Ramos (cell line): ENCODE measurements around the gene STRN4.

Experiments
- in situ Hi-C: fragments of 300-500 bp; cut with MboI; formaldehyde crosslinking; loops from one replicate; pipeline ENCODE4 v1.14.3; 2022; ENCODE audit warnings: low sequenced_read_pairs; ENCODE audit not compliant: unreplicated experiment

Gene STRN4

DNA sequence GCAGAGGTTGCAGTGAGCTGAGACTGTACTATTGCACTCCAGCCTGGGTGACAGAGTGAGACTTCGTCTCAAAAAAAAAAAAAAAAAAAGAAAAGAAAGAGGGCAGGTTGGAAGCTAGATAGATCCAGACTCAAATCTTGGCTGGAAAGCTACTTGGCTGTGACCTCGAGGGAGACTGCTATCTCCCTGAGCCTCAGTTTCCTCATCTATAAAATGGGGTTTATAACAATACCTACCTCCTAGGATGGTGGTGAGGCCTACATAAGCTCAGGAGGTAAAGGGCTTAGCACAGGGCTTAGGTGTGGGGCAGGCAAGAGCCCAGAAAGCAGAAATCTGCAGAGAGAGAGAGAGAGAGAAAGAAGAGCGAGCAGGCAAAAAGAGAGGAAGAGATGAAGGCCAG, 61.1 kb downstream of the STRN4 start:
- in situ Hi-C loops = no loop called here

DNA sequence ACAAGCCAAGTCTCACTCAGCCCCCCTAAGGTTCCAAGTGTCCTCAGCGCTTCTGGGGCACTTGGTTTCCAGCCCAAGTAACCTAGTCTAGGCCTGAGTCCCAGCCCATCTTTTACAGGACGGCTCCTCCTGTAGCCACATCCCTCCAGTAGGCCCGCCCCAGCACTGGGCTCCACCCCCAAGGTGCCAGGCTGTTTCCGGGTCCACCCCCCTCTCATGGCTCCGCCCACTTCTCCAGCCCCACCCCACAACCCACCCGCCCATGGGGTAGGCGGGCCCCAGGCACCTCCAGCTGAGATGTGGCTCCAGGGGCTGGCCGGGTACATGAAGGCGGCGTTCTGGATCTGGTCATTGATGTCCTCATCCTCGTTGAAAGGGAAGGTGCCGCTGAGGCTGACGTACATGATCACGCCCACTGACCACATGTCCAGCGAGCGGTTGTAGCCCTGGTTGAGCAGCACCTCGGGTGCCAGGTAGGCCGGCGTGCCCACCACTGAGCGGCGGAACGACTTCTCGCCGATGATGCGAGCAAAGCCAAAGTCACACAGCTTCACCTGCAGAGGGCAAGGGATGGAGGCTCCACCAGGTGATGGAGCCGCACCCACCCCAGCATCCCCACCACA, 68.0 kb downstream of the STRN4 start:
- in situ Hi-C loops = no loop called here

DNA sequence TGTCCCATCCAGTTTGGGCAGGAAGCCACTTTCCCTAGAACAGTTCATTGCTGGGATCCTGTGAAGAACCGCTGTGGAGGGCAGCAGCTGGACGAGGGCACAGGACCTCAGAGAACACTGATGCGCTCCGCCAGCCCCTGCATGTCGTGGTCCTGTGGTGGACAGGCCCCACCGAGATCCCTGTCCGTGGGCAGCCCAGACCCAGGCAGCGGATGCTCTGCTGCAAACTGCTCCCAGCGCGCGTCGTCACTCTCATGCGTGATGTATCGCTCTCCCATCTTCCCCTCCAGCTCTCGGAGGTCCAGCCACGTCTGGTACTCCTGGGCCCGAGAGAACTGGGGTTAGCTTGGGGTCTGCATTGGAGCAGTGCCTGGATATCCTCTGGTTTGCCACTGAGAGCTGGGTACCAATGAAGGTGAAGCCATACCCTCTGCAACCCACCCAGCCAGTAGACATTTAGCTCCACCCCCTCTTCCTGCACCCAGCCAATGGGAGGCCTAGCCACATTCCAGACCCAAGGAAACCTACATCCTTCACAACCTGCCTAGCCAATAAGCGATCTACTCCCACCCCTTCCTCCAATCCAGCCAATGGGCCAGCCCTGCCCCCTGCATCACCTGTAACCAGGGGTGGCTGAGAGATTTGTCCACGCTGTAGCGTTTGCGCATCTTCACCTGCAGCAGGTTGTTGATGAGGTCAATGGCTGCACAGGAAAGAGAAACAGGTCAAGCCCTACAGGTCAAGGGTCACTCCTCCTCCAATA, 71.7 kb downstream of the STRN4 start:
- in situ Hi-C loops = no loop called here

DNA sequence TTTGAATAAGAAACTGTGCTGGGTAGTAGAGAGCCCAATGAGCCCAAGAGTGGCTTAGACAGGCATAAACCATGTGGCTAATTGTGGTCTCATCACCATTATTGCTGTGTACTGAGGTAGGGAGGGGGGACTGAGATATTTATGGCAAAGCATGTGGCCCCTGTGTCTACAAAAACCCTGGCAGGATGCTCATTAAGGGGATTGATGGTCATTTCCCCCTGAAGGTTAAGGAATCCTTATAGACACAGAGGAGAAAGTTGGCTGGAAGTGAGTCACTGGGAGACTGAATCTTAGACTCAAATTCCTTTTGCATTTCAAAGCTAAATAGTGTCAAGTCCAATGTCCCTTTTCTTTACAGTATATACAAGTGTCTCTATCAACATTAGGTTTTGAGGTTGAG, 75.4 kb downstream of the STRN4 start:
- in situ Hi-C loops = no loop called here
